ENCODE measurements around the gene CFAP74. TPM values are rescaled to one million over a fixed set of nuclear protein-coding genes. Genes with fewer than 3 reads are reported as not detected.

The CFAP74 gene
- total and polyA plus RNA-seq, 2 of the 13 experiments (the other 11 are each of a cell fraction or from before 2014, with no cell fraction given): 0.27 to 0.62 TPM

GRCh38 chr1:1955621-1956094 is 47.9 kb downstream of the CFAP74 start (continued):
- TF ChIP-seq ELF3 (CRISPR knock-in tag; IDR thresholded peaks at IDR 0.05) (peak; percentile 57; the same call in 1 of the 2 replicates), NRL (CRISPR knock-in tag; IDR thresholded peaks at IDR 0.05; ENCODE audit: borderline replicate concordance) (no peak), TP53 (CRISPR knock-in tag; conservative IDR thresholded peaks at IDR 0.05) (no peak), NR1H2 (CRISPR knock-in tag; IDR thresholded peaks at IDR 0.05; ENCODE audit: borderline replicate concordance, low read depth) (no peak), RBM39 (IDR thresholded peaks at IDR 0.05; ENCODE audit: low read depth, low read length, poor library complexity, severe bottlenecking) (no peak), ZNF713 (CRISPR knock-in tag; IDR thresholded peaks at IDR 0.05) (no peak), HOXD1 (CRISPR knock-in tag; IDR thresholded peaks at IDR 0.05) (peak; percentile 32; the same call in 1 of the 2 replicates), SYNCRIP (IDR thresholded peaks at IDR 0.05; ENCODE audit: insufficient read depth, low read depth, low read length) (no peak), HIC2 (CRISPR knock-in tag; IDR thresholded peaks at IDR 0.05; ENCODE audit: low read depth) (peak; percentile 26; the same call in 1 of the 2 replicates), ZNF18 (CRISPR knock-in tag; IDR thresholded peaks at IDR 0.05; ENCODE audit: insufficient replicate concordance) (no peak), ZBTB26 (CRISPR knock-in tag; IDR thresholded peaks at IDR 0.05; ENCODE audit: borderline replicate concordance) (0 out of 2 replicates have a peak, but pooled peaks have one; percentile 51), ZNF296 (CRISPR knock-in tag; conservative IDR thresholded peaks at IDR 0.05) (no peak), FOXC1 (CRISPR knock-in tag; IDR thresholded peaks at IDR 0.05; ENCODE audit: borderline replicate concordance) (no peak), ZNF275 (CRISPR knock-in tag; IDR thresholded peaks at IDR 0.05; ENCODE audit: borderline replicate concordance) (no peak), JUNB (CRISPR knock-in tag; IDR thresholded peaks at IDR 0.05; ENCODE audit: borderline replicate concordance) (no peak), CEBPG (CRISPR knock-in tag; IDR thresholded peaks at IDR 0.05) (no peak), ZC3H4 (CRISPR knock-in tag; IDR thresholded peaks at IDR 0.05; ENCODE audit: borderline replicate concordance) (no peak), POLR2AphosphoS2 (IDR thresholded peaks at IDR 0.05; ENCODE audit: low read depth, low read length) (no peak), MTF2 (CRISPR knock-in tag; IDR thresholded peaks at IDR 0.05; ENCODE audit: borderline replicate concordance) (no peak), ZC3H13 (CRISPR knock-in tag; IDR thresholded peaks at IDR 0.05) (peak; percentile 64; the same call in 1 of the 2 replicates), SP5 (CRISPR knock-in tag; IDR thresholded peaks at IDR 0.05; ENCODE audit: borderline replicate concordance, low read depth) (peak; percentile 17; the same call in 1 of the 2 replicates), ZNF678 (CRISPR knock-in tag; IDR thresholded peaks at IDR 0.05) (no peak), CREBL2 (CRISPR knock-in tag; IDR thresholded peaks at IDR 0.05; ENCODE audit: borderline replicate concordance) (no peak)

Data from HepG2 (cell line).